KMS-11 (cell line): ENCODE measurements around the gene FAM114A1.

Experiments
- H2AFZ ChIP-seq: fragments of 200-600 bp; sonication (generic); 2 replicates; pipeline ENCODE4 v1.6.1; 2016; ENCODE audit warnings: antibody characterized with exemption, mixed run types, low read depth
- H3K27ac ChIP-seq: fragments of 200-600 bp; sonication (generic); 2 replicates; pipeline ENCODE4 v1.6.1; 2016; ENCODE audit warnings: mild to moderate bottlenecking, mixed run types
- H3K27me3 ChIP-seq: fragments of 200-600 bp; sonication (generic); 2 replicates; pipeline ENCODE4 v1.6.1; 2017; ENCODE audit warnings: mild to moderate bottlenecking, low read depth, mixed run types, moderate library complexity; ENCODE audit not compliant: insufficient read depth
- H3K36me3 ChIP-seq: fragments of 200-600 bp; sonication (generic); 2 replicates; pipeline ENCODE4 v1.6.1; 2017; ENCODE audit warnings: mild to moderate bottlenecking, mixed run types; ENCODE audit not compliant: insufficient read depth
- H3K4me1 ChIP-seq: fragments of 200-600 bp; sonication (generic); 2 replicates; pipeline ENCODE4 v1.6.1; 2016; ENCODE audit warnings: mild to moderate bottlenecking, low read depth, mixed run types; ENCODE audit not compliant: poor library complexity, severe bottlenecking
- H3K4me2 ChIP-seq: fragments of 200-600 bp; sonication (generic); 2 replicates; pipeline ENCODE4 v1.7.0; 2016; ENCODE audit warnings: mild to moderate bottlenecking, mixed run types
- H3K4me3 ChIP-seq: fragments of 200-600 bp; sonication (generic); IDR thresholded peaks from 2 replicates; pipeline ENCODE4 v1.6.1; 2017; ENCODE audit warnings: low read depth, low read length, mixed read lengths; ENCODE audit not compliant: insufficient read depth
- H3K79me2 ChIP-seq: fragments of 200-600 bp; sonication (generic); 2 replicates; pipeline ENCODE4 v1.6.1; 2016; ENCODE audit warnings: low read depth, mixed run types; ENCODE audit not compliant: insufficient read depth
- H3K9ac ChIP-seq: fragments of 200-600 bp; sonication (generic); 2 replicates; pipeline ENCODE4 v1.6.1; 2016; ENCODE audit warnings: mild to moderate bottlenecking, mixed run types
- H4K20me1 ChIP-seq: fragments of 200-600 bp; sonication (generic); 2 replicates; pipeline ENCODE4 v1.6.1; 2016; ENCODE audit warnings: mild to moderate bottlenecking, mixed run types; ENCODE audit not compliant: insufficient read depth
- CTCF ChIP-seq: fragments of 200-600 bp; sonication (generic); conservative IDR thresholded peaks from 2 replicates; pipeline ENCODE4 v1.6.1; 2017; ENCODE audit warnings: low read depth, mild to moderate bottlenecking, antibody characterized with exemption, low read length, moderate library complexity, mixed read lengths

Gene FAM114A1

GRCh38 chr4:38990241-38990640, 122.6 kb downstream of the FAM114A1 start:
- H3K36me3 ChIP-seq, result no peaks in the 10 kb centered on the region
- no peak for TF ChIP-seq CTCF

GRCh38 chr4:38993683-38994082, 126.1 kb downstream of the FAM114A1 start:
- Histone ChIP-seq H3K9ac (no peak overlapping the region), H3K4me3 (no peak overlapping the region), H2AFZ (no peak overlapping the region), H4K20me1 (no peaks in the 10 kb centered on the region), H3K4me2 (no peak overlapping the region), H3K27me3 (no peaks in the 10 kb centered on the region), H3K4me1 (no peaks in the 10 kb centered on the region), H3K79me2 (no peaks in the 10 kb centered on the region), H3K36me3 (no peaks in the 10 kb centered on the region), H3K27ac (no peak overlapping the region)
- no peak for TF ChIP-seq CTCF

More at GRCh38 chr4:38990241-38990640, 122.6 kb downstream of the FAM114A1 start:
- Histone ChIP-seq H3K27ac (no peak overlapping the region), H3K79me2 (no peaks in the 10 kb centered on the region), H3K9ac (no peak overlapping the region), H3K27me3 (no peaks in the 10 kb centered on the region), H3K4me2 (no peak overlapping the region), H4K20me1 (no peaks in the 10 kb centered on the region), H2AFZ (no peak overlapping the region), H3K4me3 (no peak overlapping the region), H3K4me1 (no peaks in the 10 kb centered on the region)

DNA sequence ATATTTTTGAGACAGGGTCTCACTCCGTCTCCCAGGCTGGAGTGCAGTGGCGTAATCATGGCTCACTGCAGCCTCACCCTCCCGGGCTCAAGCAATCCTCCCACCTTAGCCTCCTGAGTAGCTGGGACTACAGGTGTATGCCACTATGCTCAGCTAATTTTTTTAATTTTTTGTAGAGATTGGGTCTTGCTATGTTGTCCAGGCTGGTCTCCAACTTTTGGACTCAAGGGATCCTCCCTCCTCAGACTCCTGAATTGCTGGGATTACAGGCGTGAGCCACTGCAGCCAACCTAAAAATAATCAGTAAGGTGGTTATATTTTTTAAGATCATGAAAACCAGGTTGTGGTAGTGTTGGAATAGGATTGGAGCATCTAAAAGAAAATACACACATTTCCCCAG, 126.5 kb downstream of the FAM114A1 start:
- Histone ChIP-seq H2AFZ (no peak overlapping the region), H3K9ac (no peak overlapping the region), H3K79me2 (no peaks in the 10 kb centered on the region), H3K27ac (no peak overlapping the region), H3K4me2 (no peak overlapping the region), H4K20me1 (no peaks in the 10 kb centered on the region), H3K36me3 (no peaks in the 10 kb centered on the region), H3K27me3 (no peaks in the 10 kb centered on the region), H3K4me3 (no peak overlapping the region), H3K4me1 (no peaks in the 10 kb centered on the region)
- no peak for TF ChIP-seq CTCF
